Fibroblast of lung (primary cell): ENCODE data around the gene SNAI3. TPM values are rescaled to one million over a fixed set of nuclear protein-coding genes. Genes with fewer than 3 reads are reported as not detected.

Experiments used
- DNase-seq, 2 donors: peaks; one replicate each; pipeline versions ENCODE4 v3.0.0 to v3.0.0-alpha.2; 2010; ENCODE audit warnings: low read depth in 2 of 2
- H2AFZ ChIP-seq: 2 replicates; pipeline ENCODE4 v1.5.1; 2012; ENCODE audit warnings: low read length, control low read depth, inconsistent platforms
- H3K27ac ChIP-seq: 2 replicates; pipeline ENCODE4 v1.5.1; 2011; ENCODE audit warnings: low read length, control low read depth; ENCODE audit not compliant: insufficient read depth
- H3K27me3 ChIP-seq: 2 replicates; pipeline ENCODE4 v1.5.1; 2011; ENCODE audit warnings: mild to moderate bottlenecking, low read length; ENCODE audit not compliant: control insufficient read depth, insufficient read depth
- H3K36me3 ChIP-seq: 2 replicates; pipeline ENCODE4 v1.5.1; 2011; ENCODE audit warnings: low read length; ENCODE audit not compliant: control insufficient read depth, insufficient read depth
- H3K4me1 ChIP-seq: 2 replicates; pipeline ENCODE4 v1.5.1; 2011; ENCODE audit warnings: low read length; ENCODE audit not compliant: control insufficient read depth, insufficient read depth; ENCODE audit errors: extremely low read depth
- H3K4me2 ChIP-seq: 2 replicates; pipeline ENCODE4 v1.5.1; 2011; ENCODE audit warnings: low read length, control low read depth; ENCODE audit not compliant: insufficient read depth; ENCODE audit errors: extremely low read depth
- H3K4me3 ChIP-seq, 4 experiments: fragments of 200-600 bp in 1 of 4; sonication (generic) in 1 of 4; replicated peaks in 1 of 4; 2 replicates each; pipeline ENCODE4 v1.5.1; 2011 to 2016; ENCODE audit warnings: low read length in 4 of 4, low read depth in 3 of 4, mild to moderate bottlenecking in 3 of 4, control low read depth in 2 of 4, inconsistent platforms in 1 of 4, mixed read lengths in 1 of 4; ENCODE audit not compliant: insufficient read depth in 1 of 4; ENCODE audit errors: control extremely low read depth in 1 of 4
- H3K79me2 ChIP-seq: 2 replicates; pipeline ENCODE4 v1.5.1; 2012; ENCODE audit warnings: mild to moderate bottlenecking, low read length, inconsistent platforms; ENCODE audit not compliant: control insufficient read depth, insufficient read depth
- H3K9ac ChIP-seq: 2 replicates; pipeline ENCODE4 v1.5.1; 2011; ENCODE audit warnings: mild to moderate bottlenecking, low read length, control low read depth; ENCODE audit not compliant: insufficient read depth
- H3K9me3 ChIP-seq: 2 replicates; pipeline ENCODE4 v1.5.1; 2012; ENCODE audit warnings: low read depth, low read length; ENCODE audit not compliant: control insufficient read depth, insufficient read depth
- H4K20me1 ChIP-seq: 2 replicates; pipeline ENCODE4 v1.5.1; 2011; ENCODE audit warnings: low read length; ENCODE audit not compliant: control insufficient read depth, insufficient read depth; ENCODE audit errors: extremely low read depth
- CTCF ChIP-seq, 2 donors: IDR thresholded peaks in 1 of 2; conservative IDR thresholded peaks in 1 of 2; 1 replicate in 1 of 2; 2 replicates in 1 of 2; pipeline ENCODE4 v1.5.1; 2011 to 2012; ENCODE audit warnings: low read length in 2 of 2, control low read depth in 1 of 2, inconsistent platforms in 1 of 2, low read depth in 1 of 2, mild to moderate bottlenecking in 1 of 2
- EZH2 ChIP-seq: IDR thresholded peaks from 2 replicates; pipeline ENCODE4 v1.5.1; 2012; ENCODE audit warnings: low read length, control low read depth, mild to moderate bottlenecking; ENCODE audit errors: missing control alignments
- polyA plus RNA-seq, 2 donors: library from polyadenylated mRNA; depleted of rRNA in 1 of 2; stranded (reverse) in 1 of 2; unstranded in 1 of 2; fragments of >200 nt; gene quantifications; 2 replicates each; pipeline ENCODE4 v1.2.1, GENCODE V29; 2011 to 2012; ENCODE audit warnings: missing spikeins in 1 of 2
- total RNA-seq: library from RNA; depleted of rRNA; stranded (reverse); fragments of >200 nt; gene quantifications from 2 replicates; pipeline ENCODE4 v1.2.1, GENCODE V29; 2014

The SNAI3 gene
- total and polyA plus RNA-seq, 2 donors (not counting 1 experiment from before 2014, with no cell fraction given) = 0.17 TPM; not detected in 1

GRCh38 chr16:88697116-88697830, 11.0 kb upstream of the SNAI3 start:
- no peak overlapping the region for H2AFZ ChIP-seq
- H3K27ac ChIP-seq = no peak overlapping the region
- no peak for DNase-seq
- no peaks in the 10 kb centered on the region for H3K9me3 ChIP-seq
- H3K36me3 ChIP-seq = peaks cover 14% of the 10 kb centered on the region
- H4K20me1 ChIP-seq = no peaks in the 10 kb centered on the region
- H3K9ac ChIP-seq = no peak overlapping the region
- H3K4me3 ChIP-seq = no peak overlapping the region
- no peak overlapping the region for H3K4me2 ChIP-seq
- TF ChIP-seq EZH2 (no peak), CTCF (conservative IDR thresholded peaks at IDR 0.05 in 1 of 2, IDR thresholded peaks at IDR 0.05 in 1 of 2; ENCODE audit: low read depth in 1 of 2, low read length in 2 of 2) (no peak)
- peaks cover 11% of the 10 kb centered on the region for H3K4me1 ChIP-seq
- peaks cover 3% of the 10 kb centered on the region for H3K79me2 ChIP-seq
- H3K27me3 ChIP-seq = no peaks in the 10 kb centered on the region

DNA sequence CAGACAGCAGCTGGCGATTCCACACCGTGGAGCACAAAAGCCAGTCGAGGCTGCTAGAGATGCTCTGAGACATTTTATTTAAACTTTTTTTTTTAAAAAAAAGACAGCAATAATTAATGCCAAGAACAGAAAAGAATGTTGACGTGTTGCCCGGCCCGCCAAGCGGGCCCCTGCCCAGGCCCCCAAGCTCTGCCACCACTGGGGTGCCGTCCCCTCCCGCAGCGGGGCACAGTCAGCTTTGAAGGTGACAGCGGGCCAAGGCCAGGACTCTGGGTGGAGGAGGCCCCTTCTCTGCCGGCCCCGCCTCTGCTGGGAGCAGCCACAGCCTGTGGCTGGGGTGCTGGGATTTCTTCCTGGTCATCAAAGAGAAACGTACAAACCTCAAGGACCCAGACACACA, 10.1 kb upstream of the SNAI3 start:
- no peaks in the 10 kb centered on the region for H3K27me3 ChIP-seq
- H3K27ac ChIP-seq = no peak overlapping the region
- H3K4me2 ChIP-seq = no peak overlapping the region
- no peak overlapping the region for H2AFZ ChIP-seq
- H3K36me3 ChIP-seq = peaks cover 14% of the 10 kb centered on the region
- no peaks in the 10 kb centered on the region for H4K20me1 ChIP-seq
- TF ChIP-seq EZH2 = no peak
- TF ChIP-seq CTCF (conservative IDR thresholded peaks at IDR 0.05 in 1 of 2, IDR thresholded peaks at IDR 0.05 in 1 of 2; ENCODE audit: low read depth in 1 of 2, low read length in 2 of 2) = no peak
- no peaks in the 10 kb centered on the region for H3K9me3 ChIP-seq
- H3K9ac ChIP-seq = no peak overlapping the region
- no peak for DNase-seq
- no peak overlapping the region for H3K4me3 ChIP-seq
- H3K4me1 ChIP-seq = peaks cover 9% of the 10 kb centered on the region
- no peaks in the 10 kb centered on the region for H3K79me2 ChIP-seq

DNA sequence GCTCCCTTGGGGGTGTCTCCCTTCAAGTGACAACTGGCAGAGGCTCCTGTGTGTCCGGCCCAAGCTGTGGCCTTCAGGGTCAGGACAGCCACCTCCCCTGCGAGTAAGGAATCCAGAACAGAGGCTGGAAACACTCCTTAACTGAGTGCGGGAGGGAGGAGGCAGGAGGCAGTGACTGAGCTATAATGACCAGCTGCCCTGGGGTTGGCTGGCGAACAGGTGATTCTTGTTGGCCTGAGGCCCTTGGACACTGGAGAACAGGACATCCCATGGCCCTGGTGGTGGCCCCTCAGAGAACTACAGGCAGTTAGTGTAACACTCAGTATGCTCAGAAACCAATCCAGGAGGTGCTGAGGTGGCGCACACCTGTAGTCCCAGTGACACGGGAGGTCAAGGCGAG, 9.4 kb upstream of the SNAI3 start:
- H3K27ac ChIP-seq = no peak overlapping the region
- TF ChIP-seq EZH2 (no peak), CTCF (conservative IDR thresholded peaks at IDR 0.05 in 1 of 2, IDR thresholded peaks at IDR 0.05 in 1 of 2; ENCODE audit: low read depth in 1 of 2, low read length in 2 of 2) (no peak)
- H3K27me3 ChIP-seq = no peaks in the 10 kb centered on the region
- DNase-seq = no peak
- peaks cover 14% of the 10 kb centered on the region for H3K36me3 ChIP-seq
- H3K9ac ChIP-seq = no peak overlapping the region
- no peak overlapping the region for H2AFZ ChIP-seq
- no peaks in the 10 kb centered on the region for H4K20me1 ChIP-seq
- peaks cover 3% of the 10 kb centered on the region for H3K4me1 ChIP-seq
- H3K79me2 ChIP-seq = no peaks in the 10 kb centered on the region
- no peaks in the 10 kb centered on the region for H3K9me3 ChIP-seq
- no peak overlapping the region for H3K4me2 ChIP-seq
- no peak overlapping the region for H3K4me3 ChIP-seq
